A673 (cell line): ENCODE measurements around the gene CLDN24. TPM values are rescaled to one million over a fixed set of nuclear protein-coding genes. Genes with fewer than 3 reads are reported as not detected.

Experiments
- BruUV-seq: library from RNA; stranded (reverse); fragments of 400-500 nt; replicated peaks from 2 replicates; lab custom pipeline; 2021; lab: Mats Ljungman, UMichigan
- CTCF ChIA-PET: fragments of 300-600 bp; sonication (Branson Sonifier 250); formaldehyde crosslinking; loops from one replicate; lab custom pipeline; 2022; ENCODE audit warnings: antibody characterized with exemption; lab: Charles Lee
- POLR2A ChIA-PET: fragments of 300-600 bp; sonication (Branson Sonifier 250); formaldehyde crosslinking; loops from one replicate; lab custom pipeline; 2022; ENCODE audit warnings: antibody characterized with exemption; ENCODE audit not compliant: low non-redundant PET; lab: Charles Lee
- DNase-seq: peaks from one replicate; pipeline ENCODE4 v3.0.0-alpha.2; 2015; ENCODE audit warnings: low spot score
- H3K27ac ChIP-seq: fragments of 200-600 bp; sonication (generic); 2 replicates; pipeline ENCODE4 v1.5.1; 2016; ENCODE audit warnings: mixed run types, low read depth, mild to moderate bottlenecking, mixed read lengths, antibody characterized with exemption, low read length; ENCODE audit not compliant: poor library complexity, severe bottlenecking
- H3K27me3 ChIP-seq: fragments of 200-600 bp; sonication (generic); replicated peaks from 2 replicates; pipeline ENCODE4 v1.6.1; 2017; ENCODE audit warnings: mixed run types, low read depth, mild to moderate bottlenecking, mixed read lengths, antibody characterized with exemption, low read length; ENCODE audit not compliant: insufficient read depth, poor library complexity
- H3K36me3 ChIP-seq: fragments of 200-600 bp; sonication (generic); 2 replicates; pipeline ENCODE4 v1.6.1; 2016; ENCODE audit warnings: mixed run types, mild to moderate bottlenecking, mixed read lengths, antibody characterized with exemption, low read length; ENCODE audit not compliant: insufficient read depth, poor library complexity, severe bottlenecking
- H3K4me1 ChIP-seq: fragments of 200-600 bp; sonication (generic); 2 replicates; pipeline ENCODE4 v1.6.1; 2017; ENCODE audit warnings: mixed run types, mild to moderate bottlenecking, mixed read lengths, antibody characterized with exemption, low read length; ENCODE audit not compliant: insufficient read depth, poor library complexity, severe bottlenecking
- H3K4me3 ChIP-seq: fragments of 200-600 bp; sonication (generic); 2 replicates; pipeline ENCODE4 v1.5.1; 2016; ENCODE audit warnings: low read depth, mixed run types, mild to moderate bottlenecking, mixed read lengths, low read length; ENCODE audit not compliant: poor library complexity, severe bottlenecking
- H3K9me3 ChIP-seq: fragments of 200-600 bp; sonication (generic); 2 replicates; pipeline ENCODE4 v1.6.1; 2016; ENCODE audit warnings: mixed run types, low read depth, mild to moderate bottlenecking, mixed read lengths, antibody characterized with exemption, low read length; ENCODE audit not compliant: poor library complexity, severe bottlenecking
- CTCF ChIP-seq: fragments of 300-800, 200-600 bp; sonication (generic); conservative IDR thresholded peaks from 2 replicates; pipeline ENCODE4 v1.5.1; 2017; ENCODE audit warnings: low read depth, mild to moderate bottlenecking, antibody characterized with exemption, low read length, moderate library complexity, mixed read lengths
- EZH2 ChIP-seq: fragments of 200-600 bp; sonication (generic); IDR thresholded peaks from 2 replicates; pipeline ENCODE4 v1.6.1; 2017; ENCODE audit warnings: borderline replicate concordance, low read depth, mild to moderate bottlenecking, mixed read lengths, antibody characterized with exemption, low read length; ENCODE audit not compliant: poor library complexity, severe bottlenecking
- intact Hi-C: fragments of 100-400 bp; cut with micrococcal nuclease; formaldehyde crosslinking; loops from one replicate; pipeline ENCODE4 v1.10.0; 2022; ENCODE audit not compliant: unreplicated experiment
- total RNA-seq: library from RNA; stranded (reverse); gene quantifications from 2 replicates; pipeline ENCODE4 v1.2.3, GENCODE V29; 2021

The CLDN24 gene
- total RNA-seq, 1 experiment from 2014 or later = not detected

GRCh38 chr4:183362036-183362435 lies 39.8 kb upstream of the CLDN24 start:
- Histone ChIP-seq H3K4me1 (peaks cover 19% of the 10 kb centered on the region), H3K27me3 (no peaks in the 10 kb centered on the region), H3K27ac (no peak overlapping the region), H3K4me3 (no peak overlapping the region), H3K36me3 (no peaks in the 10 kb centered on the region), H3K9me3 (no peaks in the 10 kb centered on the region)
- BruUV-seq = no TSS peak
- CTCF ChIA-PET = interaction anchor here (1.1 kb wide), 1 partner anchor 500 kb away, joined by 3 read pairs; no protein-coding TSS in a partner anchor
- POLR2A ChIA-PET = no interaction called here
- intact Hi-C loops = no loop called here
- DNase-seq = no peak
- no peak for TF ChIP-seq EZH2
- no peak for TF ChIP-seq CTCF

GRCh38 chr4:183360161-183360919 lies 38.1 kb upstream of the CLDN24 start:
- H3K27ac ChIP-seq = no peak overlapping the region

GRCh38 chr4:183358215-183358755 lies 36.1 kb upstream of the CLDN24 start:
- Histone ChIP-seq H3K27me3 (no peaks in the 10 kb centered on the region), H3K36me3 (no peaks in the 10 kb centered on the region), H3K4me3 (no peak overlapping the region), H3K4me1 (peaks cover 9% of the 10 kb centered on the region), H3K27ac (no peak overlapping the region), H3K9me3 (no peaks in the 10 kb centered on the region)
- DNase-seq = no peak
- CTCF ChIA-PET = no interaction called here
- BruUV-seq = no TSS peak
- POLR2A ChIA-PET = no interaction called here
- TF ChIP-seq CTCF (no peak), EZH2 (no peak)
- intact Hi-C loops = no loop called here

More at GRCh38 chr4:183360161-183360919, 38.1 kb upstream of the CLDN24 start:
- Histone ChIP-seq H3K36me3 (no peaks in the 10 kb centered on the region), H3K27me3 (no peaks in the 10 kb centered on the region), H3K9me3 (no peaks in the 10 kb centered on the region), H3K4me3 (no peak overlapping the region), H3K4me1 (peaks cover 21% of the 10 kb centered on the region)
- POLR2A ChIA-PET = no interaction called here
- no TSS peak for BruUV-seq
- CTCF ChIA-PET = no interaction called here
- no peak for TF ChIP-seq CTCF
- TF ChIP-seq EZH2 = no peak
- no peak for DNase-seq
- intact Hi-C loops = no loop called here
